Panc1 (cell line): ENCODE data around the gene ANO9. TPM values are rescaled to one million over a fixed set of nuclear protein-coding genes. Genes with fewer than 3 reads are reported as not detected.

Experiments used
- ATAC-seq: fragments of 200-7000 bp; cut with Tn5 transposase; 2 replicates; pipeline ENCODE4 v1.9.1; 2020; ENCODE audit warnings: mild to moderate bottlenecking, moderate library complexity
- BruUV-seq: library from RNA; stranded (reverse); fragments of 400-500 nt; replicated peaks from 2 replicates; lab custom pipeline; 2021; lab: Mats Ljungman, UMichigan
- CTCF ChIA-PET: fragments of 300-600 bp; sonication (Branson Sonifier 250); formaldehyde crosslinking; loops from one replicate; lab custom pipeline; 2022; ENCODE audit warnings: antibody characterized with exemption; lab: Charles Lee
- POLR2A ChIA-PET: fragments of 300-600 bp; sonication (Branson Sonifier 250); formaldehyde crosslinking; loops from one replicate; lab custom pipeline; 2022; ENCODE audit warnings: antibody characterized with exemption; lab: Charles Lee
- DNase-seq: peaks from one replicate; pipeline ENCODE4 v3.0.0-alpha.2; 2010; ENCODE audit warnings: low read depth, low spot score
- H3K27ac ChIP-seq: 2 replicates; pipeline ENCODE4 v1.5.1; 2011; ENCODE audit warnings: mild to moderate bottlenecking, low read length, inconsistent platforms
- H3K27me3 ChIP-seq: fragments of 200-500 bp; sonication (Bioruptor generic); 2 replicates; pipeline ENCODE4 v1.6.0; 2014; ENCODE audit warnings: low read length, inconsistent platforms; ENCODE audit not compliant: control insufficient read depth, insufficient read depth
- H3K36me3 ChIP-seq: fragments of 200-500 bp; sonication (Bioruptor generic); 2 replicates; pipeline ENCODE4 v1.5.1; 2014; ENCODE audit warnings: inconsistent platforms, mild to moderate bottlenecking, low read length, moderate library complexity; ENCODE audit not compliant: control insufficient read depth, insufficient read depth
- H3K4me1 ChIP-seq: 2 replicates; pipeline ENCODE4 v1.5.1; 2011; ENCODE audit warnings: inconsistent platforms, mild to moderate bottlenecking, low read length, moderate library complexity; ENCODE audit not compliant: control insufficient read depth, insufficient read depth
- H3K4me3 ChIP-seq, 2 experiments: 2 replicates each; pipeline ENCODE4 v1.5.1; 2011 to 2012; ENCODE audit warnings: low read depth in 2 of 2, low read length in 2 of 2, mild to moderate bottlenecking in 2 of 2, inconsistent platforms in 1 of 2, moderate library complexity in 1 of 2
- H3K9me3 ChIP-seq: fragments of 200-500 bp; sonication (Bioruptor generic); 2 replicates; pipeline ENCODE4 v1.5.1; 2014; ENCODE audit warnings: low read depth, mild to moderate bottlenecking, inconsistent platforms, low read length, moderate library complexity; ENCODE audit not compliant: control insufficient read depth, insufficient read depth
- POLR2AphosphoS5 ChIP-seq: IDR thresholded peaks from 2 replicates; pipeline ENCODE4 v1.6.1; 2012; ENCODE audit warnings: mild to moderate bottlenecking, low read depth, low read length, moderate library complexity
- SIN3A ChIP-seq: IDR thresholded peaks from 2 replicates; pipeline ENCODE4 v1.6.1; 2012; ENCODE audit warnings: low read depth, mild to moderate bottlenecking, low read length, moderate library complexity, borderline replicate concordance; ENCODE audit not compliant: insufficient read depth
- TCF7L2 ChIP-seq: IDR thresholded peaks from 2 replicates; pipeline ENCODE4 v1.6.1; 2011; ENCODE audit warnings: mild to moderate bottlenecking, low read depth, low read length, inconsistent platforms
- in situ Hi-C: cut with HindIII; loops from 2 replicates; pipeline ENCODE4 v1.10.0; 2016; ENCODE audit warnings: low sequenced_read_pairs, low pct_unique_long_range_greater_than_20kb
- intact Hi-C: fragments of 100-400 bp; cut with micrococcal nuclease; formaldehyde crosslinking; loops from one replicate; pipeline ENCODE4 v1.10.0; 2022; ENCODE audit not compliant: unreplicated experiment
- total RNA-seq: library from RNA; stranded (reverse); gene quantifications from one replicate; pipeline ENCODE4 v1.2.1, GENCODE V29; 2021; ENCODE audit not compliant: unreplicated experiment
- TF ChIP-seq, protein P1 (sequence below), 2 experiments: IDR thresholded peaks; 2 replicates each; pipeline ENCODE4 v1.6.1; 2011 to 2012; ENCODE audit warnings: low read depth in 2 of 2, control low read depth in 1 of 2, low read length in 1 of 2, mild to moderate bottlenecking in 1 of 2, moderate library complexity in 1 of 2; ENCODE audit not compliant: insufficient read depth in 1 of 2
- TF ChIP-seq, protein P2 (sequence below): fragments of 450-650 bp; IDR thresholded peaks from 2 replicates; pipeline ENCODE4 v1.5.1; 2017; ENCODE audit warnings: mild to moderate bottlenecking

Gene ANO9
- total RNA-seq, 1 experiment from 2014 or later = 61.4 TPM

DNA sequence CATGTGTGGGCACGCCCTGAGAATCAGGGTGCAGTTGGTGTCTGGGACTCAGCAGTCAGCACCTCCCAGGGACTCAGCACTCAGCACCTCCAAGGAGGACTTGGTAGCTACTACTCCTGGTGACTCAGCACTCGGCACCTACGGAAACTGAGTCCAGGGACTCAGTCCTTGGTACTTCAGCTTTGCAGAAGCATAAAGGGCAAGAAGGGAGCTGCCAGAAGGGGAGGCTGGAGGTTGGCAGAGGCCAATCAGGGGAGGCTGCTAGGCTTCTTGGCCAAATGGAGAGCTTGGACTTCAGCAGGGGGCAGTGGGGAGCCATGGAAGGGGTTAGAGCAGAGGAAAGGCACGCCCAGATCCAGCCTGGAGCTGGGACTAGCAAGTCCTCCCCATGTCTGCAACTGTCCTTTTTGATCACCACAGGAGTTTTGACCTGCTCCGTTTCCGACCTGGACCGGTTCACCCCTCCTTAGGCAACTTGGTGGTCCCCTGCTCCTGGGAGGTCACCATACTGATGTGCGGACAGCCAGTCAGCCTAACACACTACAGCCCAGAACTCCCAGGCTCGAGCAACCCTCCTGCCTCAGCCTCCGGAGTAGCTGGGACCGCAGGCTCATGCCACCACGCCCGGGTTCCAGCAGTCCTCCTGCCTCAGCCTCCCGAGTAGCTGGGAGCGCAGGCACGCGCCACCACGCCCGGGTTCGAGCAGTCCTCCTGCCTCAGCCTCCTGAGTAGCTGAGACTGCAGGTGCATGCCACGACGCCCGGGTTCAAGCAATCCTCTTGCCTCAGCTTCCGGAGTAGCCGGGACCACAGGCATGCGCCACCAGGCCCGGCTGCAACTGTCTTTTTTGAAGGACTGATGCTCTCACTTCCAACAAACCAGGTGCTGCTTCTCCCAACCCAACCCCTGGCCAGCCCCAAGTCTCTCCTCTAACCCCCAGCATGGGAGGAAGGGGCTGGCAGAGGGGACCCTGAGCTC, 1.5 kb downstream of the ANO9 start:
- Histone ChIP-seq H3K27me3 (no peaks in the 10 kb centered on the region), H3K4me3 (peak overlapping the region; percentile 23 to 47; a peak in 2 of 4 replicates), H3K9me3 (no peaks in the 10 kb centered on the region), H3K36me3 (no peaks in the 10 kb centered on the region), H3K27ac (no peak overlapping the region), H3K4me1 (peaks cover 24% of the 10 kb centered on the region)
- ChIA-PET POLR2A (interaction anchor here (0.5 kb wide), 1 partner anchor 87 kb away, joined by 7 read pairs; no protein-coding TSS in a partner anchor), CTCF (interaction anchor here (0.6 to 1.3 kb wide), 4 partner anchors 7 to 36 kb away, joined by 3 to 9 read pairs (median 4); partner anchors contain the start of gene SIGIRR)
- TF ChIP-seq, protein P1, sequence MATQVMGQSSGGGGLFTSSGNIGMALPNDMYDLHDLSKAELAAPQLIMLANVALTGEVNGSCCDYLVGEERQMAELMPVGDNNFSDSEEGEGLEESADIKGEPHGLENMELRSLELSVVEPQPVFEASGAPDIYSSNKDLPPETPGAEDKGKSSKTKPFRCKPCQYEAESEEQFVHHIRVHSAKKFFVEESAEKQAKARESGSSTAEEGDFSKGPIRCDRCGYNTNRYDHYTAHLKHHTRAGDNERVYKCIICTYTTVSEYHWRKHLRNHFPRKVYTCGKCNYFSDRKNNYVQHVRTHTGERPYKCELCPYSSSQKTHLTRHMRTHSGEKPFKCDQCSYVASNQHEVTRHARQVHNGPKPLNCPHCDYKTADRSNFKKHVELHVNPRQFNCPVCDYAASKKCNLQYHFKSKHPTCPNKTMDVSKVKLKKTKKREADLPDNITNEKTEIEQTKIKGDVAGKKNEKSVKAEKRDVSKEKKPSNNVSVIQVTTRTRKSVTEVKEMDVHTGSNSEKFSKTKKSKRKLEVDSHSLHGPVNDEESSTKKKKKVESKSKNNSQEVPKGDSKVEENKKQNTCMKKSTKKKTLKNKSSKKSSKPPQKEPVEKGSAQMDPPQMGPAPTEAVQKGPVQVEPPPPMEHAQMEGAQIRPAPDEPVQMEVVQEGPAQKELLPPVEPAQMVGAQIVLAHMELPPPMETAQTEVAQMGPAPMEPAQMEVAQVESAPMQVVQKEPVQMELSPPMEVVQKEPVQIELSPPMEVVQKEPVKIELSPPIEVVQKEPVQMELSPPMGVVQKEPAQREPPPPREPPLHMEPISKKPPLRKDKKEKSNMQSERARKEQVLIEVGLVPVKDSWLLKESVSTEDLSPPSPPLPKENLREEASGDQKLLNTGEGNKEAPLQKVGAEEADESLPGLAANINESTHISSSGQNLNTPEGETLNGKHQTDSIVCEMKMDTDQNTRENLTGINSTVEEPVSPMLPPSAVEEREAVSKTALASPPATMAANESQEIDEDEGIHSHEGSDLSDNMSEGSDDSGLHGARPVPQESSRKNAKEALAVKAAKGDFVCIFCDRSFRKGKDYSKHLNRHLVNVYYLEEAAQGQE (IDR thresholded peaks at IDR 0.05; ENCODE audit: insufficient read depth in 1 of 2, low read depth in 2 of 2, low read length in 1 of 2) = no peak
- TF ChIP-seq SIN3A = no peak
- no peak for TF ChIP-seq TCF7L2
- TF ChIP-seq POLR2AphosphoS5 = no peak
- TF ChIP-seq, protein P2, sequence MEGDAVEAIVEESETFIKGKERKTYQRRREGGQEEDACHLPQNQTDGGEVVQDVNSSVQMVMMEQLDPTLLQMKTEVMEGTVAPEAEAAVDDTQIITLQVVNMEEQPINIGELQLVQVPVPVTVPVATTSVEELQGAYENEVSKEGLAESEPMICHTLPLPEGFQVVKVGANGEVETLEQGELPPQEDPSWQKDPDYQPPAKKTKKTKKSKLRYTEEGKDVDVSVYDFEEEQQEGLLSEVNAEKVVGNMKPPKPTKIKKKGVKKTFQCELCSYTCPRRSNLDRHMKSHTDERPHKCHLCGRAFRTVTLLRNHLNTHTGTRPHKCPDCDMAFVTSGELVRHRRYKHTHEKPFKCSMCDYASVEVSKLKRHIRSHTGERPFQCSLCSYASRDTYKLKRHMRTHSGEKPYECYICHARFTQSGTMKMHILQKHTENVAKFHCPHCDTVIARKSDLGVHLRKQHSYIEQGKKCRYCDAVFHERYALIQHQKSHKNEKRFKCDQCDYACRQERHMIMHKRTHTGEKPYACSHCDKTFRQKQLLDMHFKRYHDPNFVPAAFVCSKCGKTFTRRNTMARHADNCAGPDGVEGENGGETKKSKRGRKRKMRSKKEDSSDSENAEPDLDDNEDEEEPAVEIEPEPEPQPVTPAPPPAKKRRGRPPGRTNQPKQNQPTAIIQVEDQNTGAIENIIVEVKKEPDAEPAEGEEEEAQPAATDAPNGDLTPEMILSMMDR = no peak
- in situ Hi-C loops (no loop called here), intact Hi-C loops (no loop called here)
- ATAC-seq (peak; percentile 22; the same call in 1 of the 2 replicates), DNase-seq (no peak)
- no TSS peak for BruUV-seq

DNA sequence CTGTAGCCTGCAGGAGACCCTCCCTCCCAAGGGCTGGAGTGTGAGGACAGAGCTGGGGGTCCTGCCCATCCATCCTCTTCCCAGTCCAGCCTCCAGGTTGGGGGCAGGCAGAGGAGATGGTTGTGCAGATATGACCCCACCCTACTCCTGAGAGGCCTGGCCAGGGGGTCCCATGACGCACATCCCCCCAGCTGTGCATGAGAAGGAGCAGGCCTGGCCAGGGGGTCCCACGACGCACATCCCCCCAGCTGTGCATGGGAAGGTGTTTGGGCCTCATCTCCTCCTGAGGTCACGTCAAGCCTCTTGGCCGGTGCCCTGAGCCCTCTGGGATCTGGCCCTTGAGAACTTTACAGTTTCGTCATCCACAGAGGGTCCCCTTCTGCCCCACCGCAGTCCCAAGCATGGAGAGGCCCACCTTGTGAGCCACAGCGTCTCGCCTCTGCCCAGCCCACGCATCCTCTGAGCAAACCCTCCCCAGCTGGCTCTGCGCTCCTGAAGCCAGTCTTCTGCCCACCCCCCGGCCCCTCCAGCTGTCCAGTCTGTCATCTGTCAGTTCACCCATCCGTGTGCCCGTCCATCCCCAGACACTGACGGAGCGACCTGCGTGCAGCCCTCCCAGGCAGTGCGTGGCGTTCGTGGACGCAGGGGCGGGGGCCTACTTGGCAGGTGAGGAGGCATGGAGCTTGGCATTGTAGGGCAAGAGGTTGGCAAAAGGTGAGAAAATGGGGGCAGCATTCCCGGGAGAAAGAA, 2.3 kb downstream of the ANO9 start:
- in situ Hi-C loops = no loop called here
- TF ChIP-seq, protein P1 (IDR thresholded peaks at IDR 0.05; ENCODE audit: insufficient read depth in 1 of 2, low read depth in 2 of 2, low read length in 1 of 2) = no peak
- TF ChIP-seq, protein P2 = no peak
- TF ChIP-seq SIN3A = no peak
- no peak for TF ChIP-seq POLR2AphosphoS5
- TF ChIP-seq TCF7L2 = no peak
- CTCF ChIA-PET = interaction anchor here (0.5 to 1.3 kb wide), 5 partner anchors 8 to 370 kb away, joined by 4 to 14 read pairs (median 9); partner anchors contain the start of gene SIGIRR
- intact Hi-C loops = no loop called here
- DNase-seq (no peak), ATAC-seq (no peak)
- POLR2A ChIA-PET = no interaction called here
- Histone ChIP-seq H3K27ac (no peak overlapping the region), H3K4me1 (peaks cover 21% of the 10 kb centered on the region), H3K9me3 (no peaks in the 10 kb centered on the region), H3K4me3 (no peak overlapping the region), H3K36me3 (no peaks in the 10 kb centered on the region), H3K27me3 (no peaks in the 10 kb centered on the region)
- BruUV-seq = no TSS peak
